Chondrocyte (in vitro differentiated cells): Measurements from ENCODE around the gene RTRAF. TPM values are rescaled to one million over a fixed set of nuclear protein-coding genes. Genes with fewer than 3 reads are reported as not detected.

Experiments used
- DNase-seq: peaks from one replicate; pipeline ENCODE4 v3.0.0; 2021; ENCODE audit warnings: mixed read lengths, low spot score
- H3K27ac Mint-ChIP-seq: one replicate; pipeline ENCODE4 v1.8.0; 2021; ENCODE audit warnings: mild to moderate bottlenecking, moderate library complexity, mixed read lengths; ENCODE audit not compliant: unreplicated experiment
- H3K27me3 Mint-ChIP-seq: 2 replicates; pipeline ENCODE4 v1.8.0; 2021; ENCODE audit warnings: low read depth, mixed read lengths
- H3K36me3 Mint-ChIP-seq: 2 replicates; pipeline ENCODE4 v1.8.0; 2021; ENCODE audit warnings: low read depth, mixed read lengths
- H3K4me1 Mint-ChIP-seq: 2 replicates; pipeline ENCODE4 v1.8.0; 2021; ENCODE audit warnings: low read depth, mild to moderate bottlenecking, mixed read lengths
- H3K4me3 Mint-ChIP-seq: one replicate; pipeline ENCODE4 v1.8.0; 2021; ENCODE audit warnings: mild to moderate bottlenecking, moderate library complexity, mixed read lengths; ENCODE audit not compliant: unreplicated experiment
- H3K9me3 Mint-ChIP-seq: 2 replicates; pipeline ENCODE4 v1.8.0; 2021; ENCODE audit warnings: low read depth, mixed read lengths
- CTCF ChIP-seq: fragments of 200-600 bp; sonication (generic); IDR thresholded peaks from 2 replicates; pipeline ENCODE4 v1.5.0; 2021; ENCODE audit warnings: antibody characterized with exemption, mild to moderate bottlenecking, moderate library complexity
- total RNA-seq: library from RNA; stranded (reverse); gene quantifications from 3 replicates; pipeline ENCODE4 v1.2.1, GENCODE V29; 2021

RTRAF gene
- total RNA-seq, 1 donor from 2014 or later, result 169 TPM

DNA sequence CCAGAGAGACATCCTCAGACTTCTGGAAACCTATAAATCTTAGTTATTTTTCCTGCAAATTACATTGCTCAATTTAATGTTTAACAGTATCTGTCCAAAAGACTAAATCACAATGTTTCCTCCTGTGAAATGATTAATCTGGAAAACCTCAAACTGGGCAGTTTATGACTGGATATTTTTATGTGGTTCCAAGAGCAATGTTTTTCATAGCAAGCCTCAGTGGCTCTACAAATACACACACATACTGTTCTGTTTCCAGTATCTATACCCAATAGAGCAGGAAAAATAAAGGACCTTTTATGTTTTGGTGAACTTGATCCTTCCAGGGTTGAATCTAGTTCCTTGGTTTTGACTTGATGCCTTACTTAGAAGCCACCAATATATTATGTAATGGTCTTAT, 70.3 kb downstream of the RTRAF start:
- no peak for TF ChIP-seq CTCF
- H3K4me3 Mint-ChIP-seq, result no peak overlapping the region
- no peaks in the 10 kb centered on the region for H3K27me3 Mint-ChIP-seq
- H3K4me1 Mint-ChIP-seq, result peaks cover 47% of the 10 kb centered on the region
- no peak for DNase-seq
- H3K9me3 Mint-ChIP-seq, result no peaks in the 10 kb centered on the region
- H3K27ac Mint-ChIP-seq, result no peak overlapping the region
- H3K36me3 Mint-ChIP-seq, result peaks cover 12% of the 10 kb centered on the region

GRCh38 chr14:52060080-52060479, 70.7 kb downstream of the RTRAF start:
- DNase-seq, result no peak
- no peak overlapping the region for H3K27ac Mint-ChIP-seq
- peaks cover 43% of the 10 kb centered on the region for H3K4me1 Mint-ChIP-seq
- peaks cover 11% of the 10 kb centered on the region for H3K36me3 Mint-ChIP-seq
- TF ChIP-seq CTCF, result no peak
- H3K4me3 Mint-ChIP-seq, result no peak overlapping the region
- H3K9me3 Mint-ChIP-seq, result no peaks in the 10 kb centered on the region
- H3K27me3 Mint-ChIP-seq, result no peaks in the 10 kb centered on the region

Other genes starting within 250 kb of the RTRAF start
- gene GNG2, start 128.9 kb upstream of the RTRAF start, total RNA-seq, result 2.4 to 5.1 TPM (median 2.9 TPM) in 3 replicates
- gene NID2, start 79.5 kb downstream of the RTRAF start, total RNA-seq, result 49.4 to 67.8 TPM (median 51.6 TPM) in 3 replicates